Neural cell (in vitro differentiated cells): ENCODE measurements around the gene RNF133. TPM values are rescaled to one million over a fixed set of nuclear protein-coding genes. Genes with fewer than 3 reads are reported as not detected.

Experiments
- H2AFZ ChIP-seq: fragments of 200-600, 300-800 bp; sonication (generic), shearing (Covaris generic); 2 replicates; pipeline ENCODE4 v1.6.0; 2014; ENCODE audit warnings: low read depth, mild to moderate bottlenecking, antibody characterized with exemption, low read length, moderate library complexity
- H3F3A ChIP-seq: fragments of 200-600 bp; shearing (Covaris generic); 2 replicates; pipeline ENCODE4 v1.6.1; 2016; ENCODE audit warnings: mild to moderate bottlenecking, moderate library complexity, mixed read lengths, antibody characterized with exemption, low read length; ENCODE audit not compliant: insufficient read depth, poor library complexity, severe bottlenecking
- H3K27ac ChIP-seq: fragments of 200-600, 300-800 bp; sonication (generic), shearing (Covaris generic); 2 replicates; pipeline ENCODE4 v1.5.1; 2014; ENCODE audit warnings: mild to moderate bottlenecking, low read length, moderate library complexity
- H3K27me3 ChIP-seq: fragments of 300-800, 200-600 bp; sonication (generic), shearing (Covaris generic); 2 replicates; pipeline ENCODE4 v1.6.0; 2014; ENCODE audit warnings: mild to moderate bottlenecking, low read depth, low read length, moderate library complexity; ENCODE audit not compliant: insufficient read depth
- H3K36me3 ChIP-seq: fragments of 300-800, 200-600 bp; sonication (generic), shearing (Covaris generic); 2 replicates; pipeline ENCODE4 v1.5.1; 2014; ENCODE audit warnings: mild to moderate bottlenecking, antibody characterized with exemption, low read length, moderate library complexity; ENCODE audit not compliant: insufficient read depth
- H3K4me2 ChIP-seq: fragments of 300-800, 200-600 bp; sonication (generic), shearing (Covaris generic); 2 replicates; pipeline ENCODE4 v1.6.0; 2014; ENCODE audit warnings: mild to moderate bottlenecking, low read length
- H3K4me3 ChIP-seq: fragments of 300-800, 200-600 bp; sonication (generic), shearing (Covaris generic); 2 replicates; pipeline ENCODE4 v1.5.1; 2014; ENCODE audit warnings: mild to moderate bottlenecking, low read length, moderate library complexity
- H3K79me2 ChIP-seq: fragments of 200-600 bp; shearing (Covaris generic); replicated peaks from 2 replicates; pipeline ENCODE4 v1.6.0; 2014; ENCODE audit warnings: mild to moderate bottlenecking, low read length, moderate library complexity; ENCODE audit not compliant: insufficient read depth
- H3K9ac ChIP-seq: fragments of 300-800, 200-600 bp; sonication (generic), shearing (Covaris generic); 2 replicates; pipeline ENCODE4 v1.6.1; 2016; ENCODE audit warnings: mild to moderate bottlenecking, low read length, mixed read lengths
- H3K9me2 ChIP-seq: fragments of 200-600 bp; shearing (Covaris generic); 2 replicates; pipeline ENCODE4 v1.6.1; 2016; ENCODE audit warnings: mild to moderate bottlenecking, low read length, mixed read lengths; ENCODE audit not compliant: insufficient read depth
- H3K9me3 ChIP-seq: fragments of 200-600, 300-800 bp; sonication (generic), shearing (Covaris generic); 2 replicates; pipeline ENCODE4 v1.6.1; 2016; ENCODE audit warnings: mild to moderate bottlenecking, mixed run types, low read length, moderate library complexity, mixed read lengths
- H4K20me1 ChIP-seq: fragments of 200-600 bp; shearing (Covaris generic); 2 replicates; pipeline ENCODE4 v1.6.1; 2016; ENCODE audit warnings: mild to moderate bottlenecking, mixed run types; ENCODE audit not compliant: insufficient read depth
- CTCF ChIP-seq: fragments of 450-650 bp; IDR thresholded peaks from 2 replicates; pipeline ENCODE4 v1.5.1; 2014; ENCODE audit warnings: antibody characterized with exemption, mild to moderate bottlenecking, moderate library complexity; ENCODE audit not compliant: poor library complexity, severe bottlenecking
- EP300 ChIP-seq: fragments of 450-650 bp; conservative IDR thresholded peaks from 2 replicates; pipeline ENCODE4 v1.6.1; 2014; ENCODE audit warnings: antibody characterized with exemption, mild to moderate bottlenecking, moderate library complexity; ENCODE audit not compliant: poor library complexity, severe bottlenecking
- EZH2 ChIP-seq: fragments of 200-600, 300-800 bp; shearing (Covaris generic), sonication (generic); IDR thresholded peaks from 2 replicates; pipeline ENCODE4 v1.6.1; 2014; ENCODE audit warnings: antibody characterized with exemption, low read length, borderline replicate concordance, mild to moderate bottlenecking; ENCODE audit not compliant: insufficient read depth, poor library complexity, severe bottlenecking
- MXI1 ChIP-seq: fragments of 450-650 bp; conservative IDR thresholded peaks from 2 replicates; pipeline ENCODE4 v1.6.1; 2014; ENCODE audit warnings: antibody characterized with exemption, mild to moderate bottlenecking; ENCODE audit not compliant: poor library complexity, severe bottlenecking
- POLR2AphosphoS5 ChIP-seq: IDR thresholded peaks from 2 replicates; pipeline ENCODE4 v1.6.1; 2012
- RAD21 ChIP-seq: fragments of 450-650 bp; conservative IDR thresholded peaks from 2 replicates; pipeline ENCODE4 v1.6.1; 2014; ENCODE audit warnings: antibody characterized with exemption, mild to moderate bottlenecking, moderate library complexity
- REST ChIP-seq: IDR thresholded peaks from 2 replicates; pipeline ENCODE4 v1.6.1; 2012; ENCODE audit warnings: borderline replicate concordance
- SMC3 ChIP-seq: fragments of 450-650 bp; conservative IDR thresholded peaks from 2 replicates; pipeline ENCODE4 v1.6.1; 2014; ENCODE audit warnings: antibody characterized with exemption, mild to moderate bottlenecking, moderate library complexity; ENCODE audit not compliant: poor library complexity
- TAF1 ChIP-seq: IDR thresholded peaks from 2 replicates; pipeline ENCODE4 v1.6.1; 2012; ENCODE audit warnings: low read depth
- polyA plus RNA-seq: library from polyadenylated mRNA; depleted of rRNA; stranded (reverse); fragments of >200 nt; gene quantifications from 2 replicates; pipeline ENCODE4 v1.2.3, GENCODE V29; 2014

The RNF133 gene
- polyA plus RNA-seq, 1 donor from 2014 or later: not detected

- no peaks in the 10 kb centered on the region for H3K36me3 ChIP-seq
- no peaks in the 10 kb centered on the region for H4K20me1 ChIP-seq
- no peak overlapping the region for H3K4me3 ChIP-seq
- no peaks in the 10 kb centered on the region for H3F3A ChIP-seq
- no peaks in the 10 kb centered on the region for H3K9me3 ChIP-seq
- H3K27me3 ChIP-seq: no peaks in the 10 kb centered on the region
- H3K79me2 ChIP-seq: no peaks in the 10 kb centered on the region
- H3K4me2 ChIP-seq: no peak overlapping the region
- no peaks in the 10 kb centered on the region for H3K9me2 ChIP-seq
- no peak overlapping the region for H3K27ac ChIP-seq
- no peak overlapping the region for H2AFZ ChIP-seq
- TF ChIP-seq SMC3 (no peak), EP300 (no peak), MXI1 (no peak), RAD21 (no peak), TAF1 (no peak), REST (no peak), POLR2AphosphoS5 (no peak), CTCF (no peak), EZH2 (no peak)
- H3K9ac ChIP-seq: no peak overlapping the region
Observed at GRCh38 chr7:122675011-122675410, 23.9 kb downstream of the RNF133 start.

GRCh38 chr7:122674502-122674901 is 24.4 kb downstream of the RNF133 start:
- H2AFZ ChIP-seq: no peak overlapping the region
- no peaks in the 10 kb centered on the region for H3K27me3 ChIP-seq
- no peaks in the 10 kb centered on the region for H3K9me3 ChIP-seq
- TF ChIP-seq TAF1 (no peak), POLR2AphosphoS5 (no peak), EZH2 (no peak), REST (no peak), EP300 (no peak), MXI1 (no peak)
- H4K20me1 ChIP-seq: no peaks in the 10 kb centered on the region
- no peak overlapping the region for H3K9ac ChIP-seq
- H3K27ac ChIP-seq: no peak overlapping the region
- no peak overlapping the region for H3K4me2 ChIP-seq
- H3F3A ChIP-seq: no peaks in the 10 kb centered on the region
- H3K9me2 ChIP-seq: no peaks in the 10 kb centered on the region
- no peak overlapping the region for H3K4me3 ChIP-seq
- no peaks in the 10 kb centered on the region for H3K79me2 ChIP-seq
- no peaks in the 10 kb centered on the region for H3K36me3 ChIP-seq
